ENCODE data around the gene FBRS. TPM values are rescaled to one million over a fixed set of nuclear protein-coding genes. Genes with fewer than 3 reads are reported as not detected.

Gene FBRS
- polyA plus RNA-seq, 2 of the 4 experiments (the other 2 are of a cell fraction) = 5.9 to 33.3 TPM

DNA sequence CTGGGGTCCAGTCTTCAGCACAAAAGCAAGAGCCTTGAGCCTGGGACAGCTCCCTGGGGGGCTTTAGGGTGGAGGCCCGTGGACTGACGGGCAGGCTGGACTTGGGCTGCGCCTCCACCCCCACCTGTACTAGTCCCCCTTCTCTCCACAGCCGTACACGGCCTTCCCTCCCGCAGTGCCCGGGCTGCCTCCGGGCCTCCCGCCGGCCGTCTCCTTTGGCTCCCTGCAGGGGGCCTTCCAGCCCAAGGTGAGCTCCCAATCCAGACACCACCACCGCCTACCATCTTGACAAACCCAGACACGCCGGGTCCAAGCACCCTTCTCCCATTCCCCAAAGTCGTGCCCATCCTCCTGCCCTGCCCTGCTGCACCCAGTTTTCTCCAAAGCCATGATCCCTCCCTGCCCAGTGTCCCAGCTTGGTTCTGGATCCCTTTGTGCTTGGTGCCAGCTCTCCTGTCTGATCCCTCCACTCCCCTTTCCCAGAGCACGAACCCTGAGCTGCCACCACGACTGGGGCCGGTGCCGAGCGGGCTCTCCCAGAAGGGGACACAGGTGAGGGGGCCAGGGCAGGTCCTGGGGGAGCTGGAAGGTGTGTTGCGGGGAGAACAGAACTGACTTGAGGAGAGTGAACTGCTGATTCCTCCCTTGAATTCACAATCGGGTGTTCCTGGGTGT is 7.1 kb downstream of the FBRS start:
- CTCF ChIA-PET = interaction anchor here (1.1 to 3.2 kb wide), 2 partner anchors 29 to 235 kb away, joined by 4 to 21 read pairs (median 6); partner anchors contain the start of gene DCTPP1
- Histone ChIP-seq H3K4me2 (no peak overlapping the region), H3K4me3 (no peak overlapping the region), H3K9me3 (no peaks in the 10 kb centered on the region), H3K27ac (no peak overlapping the region), H3K4me1 (peaks cover 14% of the 10 kb centered on the region)
- TF ChIP-seq HOXA7 (CRISPR knock-in tag; IDR thresholded peaks at IDR 0.05) = no peak
- TF ChIP-seq SREBF2 (IDR thresholded peaks at IDR 0.05) = no peak
- TF ChIP-seq MAZ (IDR thresholded peaks at IDR 0.05; ENCODE audit: borderline replicate concordance, low read depth, low read length) = no peak
- TF ChIP-seq GATA3 (IDR thresholded peaks at IDR 0.05; ENCODE audit: borderline replicate concordance) = no peak
- TF ChIP-seq E2F6 (IDR thresholded peaks at IDR 0.05; ENCODE audit: borderline replicate concordance, low read depth) = no peak
- TF ChIP-seq RNF2 (IDR thresholded peaks at IDR 0.05; ENCODE audit: borderline replicate concordance, low read depth) = no peak
- no peak for TF ChIP-seq KDM1A (IDR thresholded peaks at IDR 0.05; ENCODE audit: low read depth)
- no peak for TF ChIP-seq USF2 (IDR thresholded peaks at IDR 0.05)
- no peak for TF ChIP-seq KDM5A (IDR thresholded peaks at IDR 0.05)
- TF ChIP-seq FOSB (CRISPR knock-in tag; IDR thresholded peaks at IDR 0.05) = no peak
- TF ChIP-seq NFE2L2 (conservative IDR thresholded peaks at IDR 0.05; ENCODE audit: low read length) = no peak
- TF ChIP-seq TP53 (CRISPR knock-in tag; IDR thresholded peaks at IDR 0.05) = no peak
- TF ChIP-seq CBX2 (IDR thresholded peaks at IDR 0.05; ENCODE audit: borderline replicate concordance, low read depth) = no peak
- FAIRE-seq (no peak), ATAC-seq (peak in 1 of 2 experiments; percentile 34; a peak in 3 of 6 replicates), DNase-seq (ENCODE audit: low read depth in 1 of 2, low spot score in 1 of 2) (no peak)
- POLR2A ChIA-PET = no interaction called here
- WGBS (ENCODE audit: missing lambda C conversion rate) = 91% methylated on average over 22 of the region's 22 CpGs

DNA sequence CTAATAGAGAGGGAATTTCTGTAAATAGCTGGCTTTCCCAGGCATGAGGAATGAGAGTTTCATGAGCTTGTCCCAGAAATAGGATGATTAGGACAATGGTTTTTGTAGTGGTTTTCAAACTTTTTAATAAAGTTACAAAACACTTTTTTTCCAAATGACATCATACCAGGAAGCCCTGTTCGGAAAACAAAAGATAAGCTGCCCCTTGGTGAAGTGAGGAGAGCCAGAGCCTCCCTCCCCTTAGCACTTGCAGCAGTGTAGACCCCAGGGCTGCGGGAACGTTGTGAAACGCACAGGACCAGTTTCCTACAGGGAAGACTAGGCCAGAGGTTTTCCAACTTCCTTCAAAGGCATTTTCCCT is 7.6 kb downstream of the FBRS start:
- Histone ChIP-seq H3K4me3 (no peak overlapping the region), H3K27ac (no peak overlapping the region), H3K9me3 (no peaks in the 10 kb centered on the region), H3K4me1 (peaks cover 9% of the 10 kb centered on the region), H3K4me2 (no peak overlapping the region)
- DNase-seq (ENCODE audit: low read depth in 1 of 2, low spot score in 1 of 2) = no peak
- no peak for ATAC-seq
- ChIA-PET POLR2A (no interaction called here), CTCF (interaction anchor here (1.4 to 3.2 kb wide), 2 partner anchors 28 to 236 kb away, joined by 6 to 21 read pairs; partner anchors contain the start of gene DCTPP1)
- no peak for FAIRE-seq
- TF ChIP-seq FOXS1 (CRISPR knock-in tag; IDR thresholded peaks at IDR 0.05) = no peak
- TF ChIP-seq, protein P1, sequence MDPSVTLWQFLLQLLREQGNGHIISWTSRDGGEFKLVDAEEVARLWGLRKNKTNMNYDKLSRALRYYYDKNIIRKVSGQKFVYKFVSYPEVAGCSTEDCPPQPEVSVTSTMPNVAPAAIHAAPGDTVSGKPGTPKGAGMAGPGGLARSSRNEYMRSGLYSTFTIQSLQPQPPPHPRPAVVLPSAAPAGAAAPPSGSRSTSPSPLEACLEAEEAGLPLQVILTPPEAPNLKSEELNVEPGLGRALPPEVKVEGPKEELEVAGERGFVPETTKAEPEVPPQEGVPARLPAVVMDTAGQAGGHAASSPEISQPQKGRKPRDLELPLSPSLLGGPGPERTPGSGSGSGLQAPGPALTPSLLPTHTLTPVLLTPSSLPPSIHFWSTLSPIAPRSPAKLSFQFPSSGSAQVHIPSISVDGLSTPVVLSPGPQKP (IDR thresholded peaks at IDR 0.05; ENCODE audit: low read depth, low read length) = no peak
- no peak for TF ChIP-seq HOXB13 (CRISPR knock-in tag; IDR thresholded peaks at IDR 0.05; ENCODE audit: low read depth)
- TF ChIP-seq CHD4 (IDR thresholded peaks at IDR 0.05; ENCODE audit: borderline replicate concordance) = no peak
- no peak for TF ChIP-seq HOXB5 (CRISPR knock-in tag; IDR thresholded peaks at IDR 0.05)
- no peak for TF ChIP-seq RNF2 (IDR thresholded peaks at IDR 0.05; ENCODE audit: borderline replicate concordance, low read depth)
- no peak for TF ChIP-seq NPAS2 (CRISPR knock-in tag; IDR thresholded peaks at IDR 0.05; ENCODE audit: borderline replicate concordance)
- TF ChIP-seq, protein P2, sequence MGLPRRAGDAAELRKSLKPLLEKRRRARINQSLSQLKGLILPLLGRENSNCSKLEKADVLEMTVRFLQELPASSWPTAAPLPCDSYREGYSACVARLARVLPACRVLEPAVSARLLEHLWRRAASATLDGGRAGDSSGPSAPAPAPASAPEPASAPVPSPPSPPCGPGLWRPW (IDR thresholded peaks at IDR 0.05) = no peak
- 91% methylated on average over 4 of the region's 4 CpGs for WGBS (ENCODE audit: missing lambda C conversion rate)

DNA sequence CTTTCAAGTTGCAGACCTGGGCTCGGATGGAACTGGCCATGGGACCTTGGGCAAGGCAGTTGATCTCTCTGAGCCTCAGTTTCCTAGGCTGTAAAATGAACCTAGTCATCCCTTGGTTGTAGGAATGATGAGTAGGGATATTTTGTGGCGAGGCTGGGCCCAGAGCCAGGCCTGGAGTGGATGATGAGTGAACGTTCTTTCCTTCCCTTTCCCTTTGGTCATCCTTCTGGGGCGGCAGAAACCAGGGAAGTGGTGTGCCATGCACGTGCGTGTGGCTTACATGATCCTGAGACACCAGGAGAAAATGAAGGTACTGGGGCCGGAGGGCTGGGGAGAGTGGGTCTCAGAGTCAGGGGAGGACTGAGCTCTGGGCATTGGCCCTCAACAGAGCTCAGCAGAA is 8.4 kb downstream of the FBRS start:
- WGBS (ENCODE audit: missing lambda C conversion rate) = 87% methylated on average over 7 of the region's 7 CpGs
- Histone ChIP-seq H3K4me1 (peaks cover under 1% of the 10 kb centered on the region; the same call in 1 of the 3 replicates), H3K9me3 (no peaks in the 10 kb centered on the region), H3K4me3 (no peak overlapping the region), H3K4me2 (no peak overlapping the region), H3K27ac (no peak overlapping the region)
- TF ChIP-seq NFE2L2 (conservative IDR thresholded peaks at IDR 0.05; ENCODE audit: low read length) (no peak), EHMT2 (IDR thresholded peaks at IDR 0.05; ENCODE audit: low read depth) (no peak), FOSB (CRISPR knock-in tag; IDR thresholded peaks at IDR 0.05) (no peak), HDAC2 (IDR thresholded peaks at IDR 0.05) (no peak), ZNF302 (CRISPR knock-in tag; IDR thresholded peaks at IDR 0.05) (no peak), RCOR1 (IDR thresholded peaks at IDR 0.05; ENCODE audit: low read depth, low read length) (no peak), E2F6 (IDR thresholded peaks at IDR 0.05; ENCODE audit: borderline replicate concordance, low read depth) (no peak), NR3C1 (IDR thresholded peaks at IDR 0.05) (no peak), HOXB13 (CRISPR knock-in tag; IDR thresholded peaks at IDR 0.05; ENCODE audit: low read depth) (no peak), FOSL2 (IDR thresholded peaks at IDR 0.05) (no peak), FOSL2 (CRISPR knock-in tag; IDR thresholded peaks at IDR 0.05) (no peak), MAZ (IDR thresholded peaks at IDR 0.05; ENCODE audit: borderline replicate concordance, low read depth, low read length) (no peak), RARB (CRISPR knock-in tag; IDR thresholded peaks at IDR 0.05) (no peak)
- TF ChIP-seq, protein P3, sequence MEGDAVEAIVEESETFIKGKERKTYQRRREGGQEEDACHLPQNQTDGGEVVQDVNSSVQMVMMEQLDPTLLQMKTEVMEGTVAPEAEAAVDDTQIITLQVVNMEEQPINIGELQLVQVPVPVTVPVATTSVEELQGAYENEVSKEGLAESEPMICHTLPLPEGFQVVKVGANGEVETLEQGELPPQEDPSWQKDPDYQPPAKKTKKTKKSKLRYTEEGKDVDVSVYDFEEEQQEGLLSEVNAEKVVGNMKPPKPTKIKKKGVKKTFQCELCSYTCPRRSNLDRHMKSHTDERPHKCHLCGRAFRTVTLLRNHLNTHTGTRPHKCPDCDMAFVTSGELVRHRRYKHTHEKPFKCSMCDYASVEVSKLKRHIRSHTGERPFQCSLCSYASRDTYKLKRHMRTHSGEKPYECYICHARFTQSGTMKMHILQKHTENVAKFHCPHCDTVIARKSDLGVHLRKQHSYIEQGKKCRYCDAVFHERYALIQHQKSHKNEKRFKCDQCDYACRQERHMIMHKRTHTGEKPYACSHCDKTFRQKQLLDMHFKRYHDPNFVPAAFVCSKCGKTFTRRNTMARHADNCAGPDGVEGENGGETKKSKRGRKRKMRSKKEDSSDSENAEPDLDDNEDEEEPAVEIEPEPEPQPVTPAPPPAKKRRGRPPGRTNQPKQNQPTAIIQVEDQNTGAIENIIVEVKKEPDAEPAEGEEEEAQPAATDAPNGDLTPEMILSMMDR (IDR thresholded peaks at IDR 0.05) = no peak
- ATAC-seq = no peak
- CTCF ChIA-PET = interaction anchor here (1.4 kb wide), 1 partner anchor 237 kb away, joined by 6 read pairs; the partner anchor contains the start of gene DCTPP1
- POLR2A ChIA-PET = no interaction called here
- no peak for FAIRE-seq
- DNase-seq (ENCODE audit: low read depth in 1 of 2, low spot score in 1 of 2) = no peak

Data from A549 (cell line).